NCI-H1436 treated with DMSO at 0.1 percent for 48 hours (cell line): Measurements from ENCODE around the gene JARID2.

Experiments used
- DNase-seq: peaks from one replicate; lab custom pipeline; 2025; lab: John Stamatoyannopoulos, UW

JARID2 gene

GRCh38 chr6:15470746-15471145, 224.9 kb downstream of the JARID2 start:
- DNase-seq: no peak

- no peak for DNase-seq
These were observed 226.8 kb downstream of the JARID2 start for GRCh38 chr6:15472621-15473020.

GRCh38 chr6:15473174-15473573, 227.3 kb downstream of the JARID2 start:
- no peak for DNase-seq

DNA sequence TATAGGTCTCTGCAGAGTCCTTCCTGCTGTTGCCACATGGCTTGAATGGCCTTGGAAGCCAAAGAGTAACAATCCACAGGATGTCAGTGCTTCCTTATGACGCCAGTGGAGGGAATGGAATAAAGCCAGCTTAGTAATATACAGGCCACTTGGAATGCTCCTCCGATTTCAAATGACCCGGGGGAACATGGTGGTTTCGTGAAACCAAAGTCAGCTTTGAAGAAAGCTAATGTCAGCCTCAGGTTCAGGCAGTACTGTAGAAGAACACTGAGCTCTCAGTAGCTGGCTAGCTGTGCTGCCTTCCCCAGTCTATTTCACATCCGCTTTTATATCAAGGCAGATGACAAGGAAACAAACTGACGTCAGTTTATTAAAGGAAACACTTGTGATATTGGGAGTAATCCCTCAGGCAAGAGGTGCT, 227.9 kb downstream of the JARID2 start:
- no peak for DNase-seq

DNA sequence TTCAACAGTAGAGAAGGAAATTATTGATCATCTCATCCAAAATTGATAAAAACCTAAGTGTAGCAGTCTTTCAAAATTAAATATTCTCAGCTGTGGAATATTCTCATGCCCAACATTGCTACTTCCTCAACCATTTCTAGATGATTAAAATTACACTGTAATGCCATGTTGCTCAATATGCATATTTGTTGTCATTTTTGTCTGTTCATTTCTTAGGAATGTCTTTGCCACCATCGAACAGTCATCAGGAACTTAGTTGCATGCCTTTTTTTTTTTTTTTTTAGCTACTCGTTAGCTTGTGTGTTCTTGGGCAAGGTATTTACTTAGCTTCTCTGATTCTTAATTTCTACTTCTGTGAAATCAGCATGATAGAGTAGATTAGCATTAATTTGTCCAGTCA, 228.3 kb downstream of the JARID2 start:
- no peak for DNase-seq

- DNase-seq: no peak
These were observed 229.4 kb downstream of the JARID2 start for GRCh38 chr6:15475261-15475660.

DNA sequence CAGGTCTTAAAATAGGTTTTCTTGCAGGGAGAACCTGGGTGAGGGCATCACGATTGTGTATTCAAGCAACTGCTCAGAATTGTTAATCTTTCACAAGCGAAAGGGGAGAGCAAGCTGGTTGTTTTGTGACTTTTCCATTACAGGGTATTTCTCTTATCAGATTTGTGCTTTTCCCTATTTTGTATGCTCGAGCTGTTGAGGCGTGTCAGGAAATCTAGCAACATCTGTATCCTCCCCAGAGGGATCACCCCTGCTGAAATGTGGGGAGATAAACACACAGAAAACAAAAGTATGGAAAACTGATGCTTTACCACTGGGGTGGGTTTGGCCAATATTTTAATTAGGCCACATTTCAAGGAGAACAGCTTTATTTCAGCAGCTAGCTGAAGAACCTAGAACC, 230.0 kb downstream of the JARID2 start:
- no peak for DNase-seq

DNA sequence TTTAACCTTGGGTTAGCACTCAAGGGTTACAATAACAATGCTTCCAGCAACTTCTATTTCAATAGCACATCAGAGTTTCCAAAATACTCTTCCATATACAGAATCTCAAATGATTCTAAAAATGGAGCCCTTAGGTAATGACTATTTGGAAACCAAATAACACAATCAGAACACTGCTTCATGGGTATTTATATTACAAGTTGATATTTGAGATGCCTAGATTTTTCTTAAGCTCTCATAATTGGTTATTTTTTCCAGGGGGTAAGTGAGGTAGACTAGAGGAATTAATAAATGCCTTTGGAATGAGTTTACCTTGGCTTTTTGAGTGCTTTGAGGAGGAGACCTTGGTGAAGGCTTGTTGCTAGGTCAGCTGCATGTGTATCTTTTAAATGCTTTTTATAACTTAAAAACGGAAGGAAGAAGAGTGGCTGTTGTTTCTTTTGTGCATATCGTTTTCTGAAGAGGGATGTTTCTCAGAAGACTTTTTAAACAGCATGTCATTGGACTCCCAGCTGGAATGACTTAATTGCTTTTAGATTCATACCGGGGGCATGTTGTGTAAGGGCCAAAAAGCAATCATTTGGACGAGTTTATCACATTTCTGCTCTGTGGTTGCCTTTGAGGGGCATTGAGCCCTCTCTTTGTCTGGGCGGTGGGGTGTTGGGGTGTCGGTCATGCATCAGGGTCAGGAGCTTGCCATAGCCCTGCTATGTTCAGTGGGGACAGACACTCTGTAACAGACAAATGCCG, 230.9 kb downstream of the JARID2 start:
- no peak for DNase-seq

DNA sequence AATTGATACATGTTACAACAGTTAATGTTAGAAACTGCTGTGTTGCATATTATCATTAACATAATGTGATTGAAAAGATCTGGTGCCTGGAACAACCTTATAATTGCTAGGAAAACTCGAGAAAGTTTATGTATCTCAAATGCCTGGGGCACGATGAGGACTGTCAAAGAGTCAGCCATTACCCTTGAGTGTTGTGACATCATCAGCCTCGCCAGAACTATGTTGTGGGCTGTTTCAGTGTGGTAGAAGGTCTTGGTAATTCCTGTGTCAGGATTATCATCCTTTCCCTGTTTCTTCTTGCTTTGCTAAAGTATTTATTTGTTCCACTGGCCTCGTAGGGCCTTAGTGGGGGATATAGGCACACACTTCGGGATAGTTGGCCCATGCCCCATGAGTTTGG, 231.9 kb downstream of the JARID2 start:
- DNase-seq: no peak

- DNase-seq: no peak
These were observed 233.9 kb downstream of the JARID2 start for GRCh38 chr6:15479761-15480160.

- no peak for DNase-seq
These were observed 234.7 kb downstream of the JARID2 start for GRCh38 chr6:15480525-15480924.

- no peak for DNase-seq
These were observed 235.8 kb downstream of the JARID2 start for GRCh38 chr6:15481390-15482291.

DNA sequence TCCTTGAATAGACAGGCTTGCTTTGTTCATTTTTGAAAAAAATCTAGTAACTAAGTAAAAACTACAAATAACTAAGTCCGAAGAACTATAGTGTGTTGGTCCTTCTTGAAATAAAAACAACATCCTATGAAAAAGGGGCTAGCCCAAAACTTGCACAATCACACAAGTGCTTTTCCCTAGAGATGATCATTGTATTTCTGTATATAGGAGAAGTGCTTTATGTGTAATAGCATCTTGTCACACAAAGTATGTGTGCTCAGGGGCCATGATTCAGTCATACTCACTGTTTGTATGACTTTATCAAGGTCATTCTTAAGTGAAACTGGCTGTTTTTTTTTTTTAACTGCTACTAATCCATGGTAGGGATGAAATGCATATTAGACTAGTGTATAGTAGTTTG, 237.2 kb downstream of the JARID2 start:
- DNase-seq: no peak

- no peak for DNase-seq
These were observed 238.3 kb downstream of the JARID2 start for GRCh38 chr6:15484140-15484539.

GRCh38 chr6:15484821-15485220, 239.0 kb downstream of the JARID2 start:
- DNase-seq: no peak

GRCh38 chr6:15485936-15486335, 240.1 kb downstream of the JARID2 start:
- no peak for DNase-seq

GRCh38 chr6:15487262-15487661, 241.4 kb downstream of the JARID2 start:
- DNase-seq: no peak

GRCh38 chr6:15489261-15489962, 243.5 kb downstream of the JARID2 start:
- DNase-seq: no peak

GRCh38 chr6:15490242-15491100, 244.6 kb downstream of the JARID2 start:
- no peak for DNase-seq

GRCh38 chr6:15491255-15491985, 245.6 kb downstream of the JARID2 start:
- no peak for DNase-seq

DNA sequence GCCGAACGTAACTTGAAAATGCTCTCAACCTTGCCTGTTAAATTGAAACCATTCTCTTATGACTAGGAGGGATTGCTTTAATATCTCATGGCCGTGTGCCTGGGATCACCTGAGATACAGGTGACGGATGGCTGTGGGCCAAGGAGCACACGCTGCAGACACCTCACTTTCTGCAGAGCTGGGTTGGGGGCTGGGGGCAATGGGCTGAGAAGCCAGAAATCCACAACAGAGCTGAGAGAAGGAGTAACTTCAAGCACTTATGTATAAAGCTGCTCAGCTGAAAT, 246.1 kb downstream of the JARID2 start:
- no peak for DNase-seq
